Panc1 (cell line): Measurements from ENCODE around the gene GPN3. TPM values are rescaled to one million over a fixed set of nuclear protein-coding genes. Genes with fewer than 3 reads are reported as not detected.

ENCODE experiments used
- ATAC-seq: fragments of 200-7000 bp; cut with Tn5 transposase; 2 replicates; pipeline ENCODE4 v1.9.1; 2020; ENCODE audit warnings: mild to moderate bottlenecking, moderate library complexity
- BruUV-seq: library from RNA; stranded (reverse); fragments of 400-500 nt; replicated peaks from 2 replicates; lab custom pipeline; 2021; lab: Mats Ljungman, UMichigan
- CTCF ChIA-PET: fragments of 300-600 bp; sonication (Branson Sonifier 250); formaldehyde crosslinking; loops from one replicate; lab custom pipeline; 2022; ENCODE audit warnings: antibody characterized with exemption; lab: Charles Lee
- POLR2A ChIA-PET: fragments of 300-600 bp; sonication (Branson Sonifier 250); formaldehyde crosslinking; loops from one replicate; lab custom pipeline; 2022; ENCODE audit warnings: antibody characterized with exemption; lab: Charles Lee
- DNase-seq: peaks from one replicate; pipeline ENCODE4 v3.0.0-alpha.2; 2010; ENCODE audit warnings: low read depth, low spot score
- H3K27ac ChIP-seq: 2 replicates; pipeline ENCODE4 v1.5.1; 2011; ENCODE audit warnings: mild to moderate bottlenecking, low read length, inconsistent platforms
- H3K27me3 ChIP-seq: fragments of 200-500 bp; sonication (Bioruptor generic); 2 replicates; pipeline ENCODE4 v1.6.0; 2014; ENCODE audit warnings: low read length, inconsistent platforms; ENCODE audit not compliant: control insufficient read depth, insufficient read depth
- H3K36me3 ChIP-seq: fragments of 200-500 bp; sonication (Bioruptor generic); 2 replicates; pipeline ENCODE4 v1.5.1; 2014; ENCODE audit warnings: inconsistent platforms, mild to moderate bottlenecking, low read length, moderate library complexity; ENCODE audit not compliant: control insufficient read depth, insufficient read depth
- H3K4me1 ChIP-seq: 2 replicates; pipeline ENCODE4 v1.5.1; 2011; ENCODE audit warnings: inconsistent platforms, mild to moderate bottlenecking, low read length, moderate library complexity; ENCODE audit not compliant: control insufficient read depth, insufficient read depth
- H3K4me3 ChIP-seq, 2 experiments: 2 replicates each; pipeline ENCODE4 v1.5.1; 2011 to 2012; ENCODE audit warnings: low read depth in 2 of 2, low read length in 2 of 2, mild to moderate bottlenecking in 2 of 2, inconsistent platforms in 1 of 2, moderate library complexity in 1 of 2
- H3K9me3 ChIP-seq: fragments of 200-500 bp; sonication (Bioruptor generic); 2 replicates; pipeline ENCODE4 v1.5.1; 2014; ENCODE audit warnings: low read depth, mild to moderate bottlenecking, inconsistent platforms, low read length, moderate library complexity; ENCODE audit not compliant: control insufficient read depth, insufficient read depth
- POLR2AphosphoS5 ChIP-seq: IDR thresholded peaks from 2 replicates; pipeline ENCODE4 v1.6.1; 2012; ENCODE audit warnings: mild to moderate bottlenecking, low read depth, low read length, moderate library complexity
- SIN3A ChIP-seq: IDR thresholded peaks from 2 replicates; pipeline ENCODE4 v1.6.1; 2012; ENCODE audit warnings: low read depth, mild to moderate bottlenecking, low read length, moderate library complexity, borderline replicate concordance; ENCODE audit not compliant: insufficient read depth
- TCF7L2 ChIP-seq: IDR thresholded peaks from 2 replicates; pipeline ENCODE4 v1.6.1; 2011; ENCODE audit warnings: mild to moderate bottlenecking, low read depth, low read length, inconsistent platforms
- in situ Hi-C: cut with HindIII; loops from 2 replicates; pipeline ENCODE4 v1.10.0; 2016; ENCODE audit warnings: low sequenced_read_pairs, low pct_unique_long_range_greater_than_20kb
- intact Hi-C: fragments of 100-400 bp; cut with micrococcal nuclease; formaldehyde crosslinking; loops from one replicate; pipeline ENCODE4 v1.10.0; 2022; ENCODE audit not compliant: unreplicated experiment
- total RNA-seq: library from RNA; stranded (reverse); gene quantifications from one replicate; pipeline ENCODE4 v1.2.1, GENCODE V29; 2021; ENCODE audit not compliant: unreplicated experiment
- TF ChIP-seq, protein P1 (sequence below), 2 experiments: IDR thresholded peaks; 2 replicates each; pipeline ENCODE4 v1.6.1; 2011 to 2012; ENCODE audit warnings: low read depth in 2 of 2, control low read depth in 1 of 2, low read length in 1 of 2, mild to moderate bottlenecking in 1 of 2, moderate library complexity in 1 of 2; ENCODE audit not compliant: insufficient read depth in 1 of 2
- TF ChIP-seq, protein P2 (sequence below): fragments of 450-650 bp; IDR thresholded peaks from 2 replicates; pipeline ENCODE4 v1.5.1; 2017; ENCODE audit warnings: mild to moderate bottlenecking

GPN3 gene
- total RNA-seq, 1 experiment from 2014 or later, result 39.0 TPM

GRCh38 chr12:110458756-110459155 lies 9.3 kb downstream of the GPN3 start:
- H3K36me3 ChIP-seq, result peaks cover 3% of the 10 kb centered on the region; the same call in 1 of the 2 replicates
- TF ChIP-seq, protein P1, sequence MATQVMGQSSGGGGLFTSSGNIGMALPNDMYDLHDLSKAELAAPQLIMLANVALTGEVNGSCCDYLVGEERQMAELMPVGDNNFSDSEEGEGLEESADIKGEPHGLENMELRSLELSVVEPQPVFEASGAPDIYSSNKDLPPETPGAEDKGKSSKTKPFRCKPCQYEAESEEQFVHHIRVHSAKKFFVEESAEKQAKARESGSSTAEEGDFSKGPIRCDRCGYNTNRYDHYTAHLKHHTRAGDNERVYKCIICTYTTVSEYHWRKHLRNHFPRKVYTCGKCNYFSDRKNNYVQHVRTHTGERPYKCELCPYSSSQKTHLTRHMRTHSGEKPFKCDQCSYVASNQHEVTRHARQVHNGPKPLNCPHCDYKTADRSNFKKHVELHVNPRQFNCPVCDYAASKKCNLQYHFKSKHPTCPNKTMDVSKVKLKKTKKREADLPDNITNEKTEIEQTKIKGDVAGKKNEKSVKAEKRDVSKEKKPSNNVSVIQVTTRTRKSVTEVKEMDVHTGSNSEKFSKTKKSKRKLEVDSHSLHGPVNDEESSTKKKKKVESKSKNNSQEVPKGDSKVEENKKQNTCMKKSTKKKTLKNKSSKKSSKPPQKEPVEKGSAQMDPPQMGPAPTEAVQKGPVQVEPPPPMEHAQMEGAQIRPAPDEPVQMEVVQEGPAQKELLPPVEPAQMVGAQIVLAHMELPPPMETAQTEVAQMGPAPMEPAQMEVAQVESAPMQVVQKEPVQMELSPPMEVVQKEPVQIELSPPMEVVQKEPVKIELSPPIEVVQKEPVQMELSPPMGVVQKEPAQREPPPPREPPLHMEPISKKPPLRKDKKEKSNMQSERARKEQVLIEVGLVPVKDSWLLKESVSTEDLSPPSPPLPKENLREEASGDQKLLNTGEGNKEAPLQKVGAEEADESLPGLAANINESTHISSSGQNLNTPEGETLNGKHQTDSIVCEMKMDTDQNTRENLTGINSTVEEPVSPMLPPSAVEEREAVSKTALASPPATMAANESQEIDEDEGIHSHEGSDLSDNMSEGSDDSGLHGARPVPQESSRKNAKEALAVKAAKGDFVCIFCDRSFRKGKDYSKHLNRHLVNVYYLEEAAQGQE (IDR thresholded peaks at IDR 0.05; ENCODE audit: insufficient read depth in 1 of 2, low read depth in 2 of 2, low read length in 1 of 2), result no peak
- no TSS peak for BruUV-seq
- DNase-seq (no peak), ATAC-seq (no peak)
- no peaks in the 10 kb centered on the region for H3K9me3 ChIP-seq
- POLR2A ChIA-PET, result no interaction called here
- H3K4me3 ChIP-seq, result no peak overlapping the region
- H3K27me3 ChIP-seq, result no peaks in the 10 kb centered on the region
- H3K4me1 ChIP-seq, result no peaks in the 10 kb centered on the region
- CTCF ChIA-PET, result interaction anchor here (0.8 kb wide), 1 partner anchor 9 kb away, joined by 3 read pairs; the partner anchor contains the start of gene ARPC3
- in situ Hi-C loops (no loop called here), intact Hi-C loops (no loop called here)
- no peak overlapping the region for H3K27ac ChIP-seq

DNA sequence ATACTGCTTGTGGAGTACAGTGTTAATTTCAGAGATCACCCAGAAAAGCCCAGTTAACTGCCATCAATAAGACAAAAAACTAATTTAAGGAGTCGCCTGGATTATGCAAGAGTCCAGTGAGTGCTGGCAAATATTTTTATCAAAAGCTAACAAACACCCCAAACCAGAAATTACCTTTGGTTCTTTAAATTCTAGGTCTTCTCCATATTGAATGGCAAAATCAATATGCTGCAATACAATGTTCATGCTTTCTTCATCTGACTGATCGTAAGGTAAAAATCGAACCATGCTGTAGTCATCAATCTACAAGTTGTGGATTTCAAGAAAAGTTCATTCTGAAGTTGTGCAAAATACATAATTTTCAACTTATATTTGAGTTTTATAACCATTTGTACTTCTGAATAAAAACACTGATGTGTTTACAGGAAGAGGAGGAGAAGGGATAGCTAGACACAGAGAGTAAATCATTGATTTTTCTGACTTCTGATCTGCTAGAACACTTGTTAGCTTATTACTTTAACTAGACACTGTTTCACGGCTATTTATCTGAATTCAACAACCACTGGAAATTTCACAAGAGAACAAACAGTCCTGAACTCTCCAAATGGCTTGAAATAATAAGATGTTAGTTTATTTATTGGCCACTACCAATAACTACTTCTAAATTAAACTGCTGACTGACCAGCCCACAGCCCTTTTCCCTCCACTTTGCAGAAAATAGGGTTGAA lies 14.3 kb downstream of the GPN3 start:
- POLR2A ChIA-PET, result no interaction called here
- Histone ChIP-seq H3K9me3 (no peaks in the 10 kb centered on the region), H3K4me1 (no peaks in the 10 kb centered on the region), H3K36me3 (peaks cover 11% of the 10 kb centered on the region), H3K27ac (no peak overlapping the region), H3K4me3 (no peak overlapping the region), H3K27me3 (no peaks in the 10 kb centered on the region)
- no TSS peak for BruUV-seq
- CTCF ChIA-PET, result no interaction called here
- DNase-seq, result no peak
- intact Hi-C loops (no loop called here), in situ Hi-C loops (no loop called here)
- TF ChIP-seq, protein P2, sequence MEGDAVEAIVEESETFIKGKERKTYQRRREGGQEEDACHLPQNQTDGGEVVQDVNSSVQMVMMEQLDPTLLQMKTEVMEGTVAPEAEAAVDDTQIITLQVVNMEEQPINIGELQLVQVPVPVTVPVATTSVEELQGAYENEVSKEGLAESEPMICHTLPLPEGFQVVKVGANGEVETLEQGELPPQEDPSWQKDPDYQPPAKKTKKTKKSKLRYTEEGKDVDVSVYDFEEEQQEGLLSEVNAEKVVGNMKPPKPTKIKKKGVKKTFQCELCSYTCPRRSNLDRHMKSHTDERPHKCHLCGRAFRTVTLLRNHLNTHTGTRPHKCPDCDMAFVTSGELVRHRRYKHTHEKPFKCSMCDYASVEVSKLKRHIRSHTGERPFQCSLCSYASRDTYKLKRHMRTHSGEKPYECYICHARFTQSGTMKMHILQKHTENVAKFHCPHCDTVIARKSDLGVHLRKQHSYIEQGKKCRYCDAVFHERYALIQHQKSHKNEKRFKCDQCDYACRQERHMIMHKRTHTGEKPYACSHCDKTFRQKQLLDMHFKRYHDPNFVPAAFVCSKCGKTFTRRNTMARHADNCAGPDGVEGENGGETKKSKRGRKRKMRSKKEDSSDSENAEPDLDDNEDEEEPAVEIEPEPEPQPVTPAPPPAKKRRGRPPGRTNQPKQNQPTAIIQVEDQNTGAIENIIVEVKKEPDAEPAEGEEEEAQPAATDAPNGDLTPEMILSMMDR, result no peak
- TF ChIP-seq SIN3A (no peak), TCF7L2 (no peak), POLR2AphosphoS5 (no peak)
- TF ChIP-seq, protein P1 (IDR thresholded peaks at IDR 0.05; ENCODE audit: insufficient read depth in 1 of 2, low read depth in 2 of 2, low read length in 1 of 2), result no peak
- no peak for ATAC-seq
